ENCODE measurements around the gene COL4A2.
A peak's percentile ranks its signal among the peaks of the same experiment; 100 is the strongest.

Gene COL4A2

GRCh38 chr13:110352735-110353134 is 45.7 kb downstream of the COL4A2 start:
- no peak for DNase-seq

GRCh38 chr13:110353339-110353977 is 46.4 kb downstream of the COL4A2 start:
- ATAC-seq (no peak), DNase-seq (no peak)
- no peak overlapping the region for H3K27ac Mint-ChIP-seq
- H3K4me1 Mint-ChIP-seq: peaks cover 8% of the 10 kb centered on the region
- peaks cover 30% of the 10 kb centered on the region for H3K27me3 Mint-ChIP-seq
- no peak overlapping the region for H3K4me3 Mint-ChIP-seq
- no peaks in the 10 kb centered on the region for H3K9me3 Mint-ChIP-seq

More at GRCh38 chr13:110352735-110353134, 45.7 kb downstream of the COL4A2 start:
- no peak overlapping the region for H3K27ac Mint-ChIP-seq
- ATAC-seq: no peak
- H3K27me3 Mint-ChIP-seq: peaks cover 37% of the 10 kb centered on the region
- H3K9me3 Mint-ChIP-seq: no peaks in the 10 kb centered on the region
- no peak overlapping the region for H3K4me3 Mint-ChIP-seq
- H3K4me1 Mint-ChIP-seq: peaks cover 8% of the 10 kb centered on the region

- no peak for ATAC-seq
- Mint-ChIP-seq H3K27ac (no peak overlapping the region), H3K27me3 (peaks cover 27% of the 10 kb centered on the region), H3K9me3 (no peaks in the 10 kb centered on the region), H3K4me3 (no peak overlapping the region), H3K4me1 (peaks cover 8% of the 10 kb centered on the region)
- DNase-seq: no peak
Observed at GRCh38 chr13:110354123-110354627, 47.1 kb downstream of the COL4A2 start.

GRCh38 chr13:110354715-110355473 is 47.8 kb downstream of the COL4A2 start:
- H3K4me3 Mint-ChIP-seq: no peak overlapping the region
- H3K9me3 Mint-ChIP-seq: no peaks in the 10 kb centered on the region

GRCh38 chr13:110356362-110356761 is 49.3 kb downstream of the COL4A2 start:
- Mint-ChIP-seq H3K27me3 (peaks cover 22% of the 10 kb centered on the region), H3K9me3 (no peaks in the 10 kb centered on the region), H3K27ac (no peak overlapping the region), H3K4me1 (peaks cover 8% of the 10 kb centered on the region), H3K4me3 (no peak overlapping the region)
- ATAC-seq: no peak
- no peak for DNase-seq

More at GRCh38 chr13:110354715-110355473, 47.8 kb downstream of the COL4A2 start:
- ATAC-seq: peak; percentile 45
- Mint-ChIP-seq H3K4me1 (peaks cover 8% of the 10 kb centered on the region), H3K27me3 (peaks cover 23% of the 10 kb centered on the region), H3K27ac (peak overlapping the region in 1 of 2 donors; percentile 9)
- no peak for DNase-seq

GRCh38 chr13:110358381-110358780 is 51.3 kb downstream of the COL4A2 start:
- no peak for ATAC-seq
- no peak for DNase-seq
- peaks cover 33% of the 10 kb centered on the region for H3K27me3 Mint-ChIP-seq
- H3K4me3 Mint-ChIP-seq: no peak overlapping the region
- no peaks in the 10 kb centered on the region for H3K9me3 Mint-ChIP-seq
- H3K4me1 Mint-ChIP-seq: peaks cover 8% of the 10 kb centered on the region
- no peak overlapping the region for H3K27ac Mint-ChIP-seq

GRCh38 chr13:110359840-110360301 is 52.8 kb downstream of the COL4A2 start:
- H3K4me1 Mint-ChIP-seq: peaks cover 4% of the 10 kb centered on the region
- DNase-seq: no peak
- peaks cover 27% of the 10 kb centered on the region for H3K27me3 Mint-ChIP-seq
- no peaks in the 10 kb centered on the region for H3K9me3 Mint-ChIP-seq
- no peak overlapping the region for H3K4me3 Mint-ChIP-seq
- ATAC-seq: no peak
- no peak overlapping the region for H3K27ac Mint-ChIP-seq

- Mint-ChIP-seq H3K4me3 (no peak overlapping the region), H3K27ac (no peak overlapping the region)
Observed at GRCh38 chr13:110360598-110360997, 53.5 kb downstream of the COL4A2 start.

GRCh38 chr13:110361365-110361911 is 54.4 kb downstream of the COL4A2 start:
- ATAC-seq (no peak), DNase-seq (no peak)
- Mint-ChIP-seq H3K27ac (no peak overlapping the region), H3K9me3 (no peaks in the 10 kb centered on the region), H3K4me1 (no peaks in the 10 kb centered on the region), H3K27me3 (peaks cover 39% of the 10 kb centered on the region), H3K4me3 (no peak overlapping the region)

More at GRCh38 chr13:110360598-110360997, 53.5 kb downstream of the COL4A2 start:
- no peaks in the 10 kb centered on the region for H3K4me1 Mint-ChIP-seq
- peaks cover 32% of the 10 kb centered on the region for H3K27me3 Mint-ChIP-seq
- ATAC-seq (no peak), DNase-seq (no peak)
- H3K9me3 Mint-ChIP-seq: no peaks in the 10 kb centered on the region

GRCh38 chr13:110363010-110363409 is 55.9 kb downstream of the COL4A2 start:
- Mint-ChIP-seq H3K27me3 (peaks cover 39% of the 10 kb centered on the region), H3K4me3 (no peak overlapping the region), H3K4me1 (no peaks in the 10 kb centered on the region), H3K9me3 (no peaks in the 10 kb centered on the region), H3K27ac (no peak overlapping the region)
- no peak for ATAC-seq
- no peak for DNase-seq

- no peak overlapping the region for H3K27ac Mint-ChIP-seq
- H3K27me3 Mint-ChIP-seq: peaks cover 39% of the 10 kb centered on the region
- no peaks in the 10 kb centered on the region for H3K9me3 Mint-ChIP-seq
- no peak for DNase-seq
- no peaks in the 10 kb centered on the region for H3K4me1 Mint-ChIP-seq
- H3K4me3 Mint-ChIP-seq: no peak overlapping the region
- ATAC-seq: no peak
Observed at GRCh38 chr13:110364081-110364480, 57.0 kb downstream of the COL4A2 start.

- Mint-ChIP-seq H3K4me3 (no peak overlapping the region), H3K27me3 (peaks cover 40% of the 10 kb centered on the region)
- no peak for DNase-seq
Observed at GRCh38 chr13:110365876-110366275, 58.8 kb downstream of the COL4A2 start.

GRCh38 chr13:110366733-110367132 is 59.6 kb downstream of the COL4A2 start:
- ATAC-seq: no peak
- Mint-ChIP-seq H3K4me1 (no peaks in the 10 kb centered on the region), H3K4me3 (no peak overlapping the region)

More at GRCh38 chr13:110365876-110366275, 58.8 kb downstream of the COL4A2 start:
- Mint-ChIP-seq H3K4me1 (no peaks in the 10 kb centered on the region), H3K9me3 (no peaks in the 10 kb centered on the region), H3K27ac (no peak overlapping the region)
- no peak for ATAC-seq

GRCh38 chr13:110367620-110368019 is 60.5 kb downstream of the COL4A2 start:
- no peak for ATAC-seq

More at GRCh38 chr13:110366733-110367132, 59.6 kb downstream of the COL4A2 start:
- Mint-ChIP-seq H3K27me3 (peaks cover 33% of the 10 kb centered on the region), H3K27ac (no peak overlapping the region), H3K9me3 (no peaks in the 10 kb centered on the region)
- DNase-seq: no peak

GRCh38 chr13:110368408-110368807 is 61.3 kb downstream of the COL4A2 start:
- Mint-ChIP-seq H3K27ac (no peak overlapping the region), H3K4me1 (no peaks in the 10 kb centered on the region), H3K27me3 (peaks cover 18% of the 10 kb centered on the region), H3K4me3 (no peak overlapping the region), H3K9me3 (no peaks in the 10 kb centered on the region)
- no peak for ATAC-seq
- DNase-seq: no peak

More at GRCh38 chr13:110367620-110368019, 60.5 kb downstream of the COL4A2 start:
- no peak overlapping the region for H3K27ac Mint-ChIP-seq
- H3K4me1 Mint-ChIP-seq: no peaks in the 10 kb centered on the region
- no peaks in the 10 kb centered on the region for H3K9me3 Mint-ChIP-seq
- H3K27me3 Mint-ChIP-seq: peaks cover 26% of the 10 kb centered on the region
- no peak overlapping the region for H3K4me3 Mint-ChIP-seq
- no peak for DNase-seq

GRCh38 chr13:110369400-110369799 is 62.3 kb downstream of the COL4A2 start:
- peaks cover 28% of the 10 kb centered on the region for H3K27me3 Mint-ChIP-seq
- H3K27ac Mint-ChIP-seq: peak overlapping the region in 1 of 2 donors; percentile 63
- H3K9me3 Mint-ChIP-seq: no peaks in the 10 kb centered on the region
- no peaks in the 10 kb centered on the region for H3K4me1 Mint-ChIP-seq
- no peak overlapping the region for H3K4me3 Mint-ChIP-seq
- ATAC-seq (no peak), DNase-seq (no peak)
